Measurements from ENCODE around the gene IMPACT.

GRCh38 chr18:24402209-24402785, 24.2 kb upstream of the IMPACT start:
- TF ChIP-seq CTCF (IDR thresholded peaks at IDR 0.05; ENCODE audit: low read depth, low read length, poor library complexity, severe bottlenecking), result peak; percentile 65
- TF ChIP-seq EZH2phosphoT487 (IDR thresholded peaks at IDR 0.05; ENCODE audit: borderline replicate concordance, low read length), result no peak

Data from DOHH2 (cell line).